A549 (cell line): ENCODE data around the gene HS6ST3. TPM values are rescaled to one million over a fixed set of nuclear protein-coding genes. Genes with fewer than 3 reads are reported as not detected.

Source experiments
- ATAC-seq, 2 experiments: fragments of 200-7000 bp in 1 of 2; fragments of >200 bp in 1 of 2; cut with Nextera tagmentation in 1 of 2; cut with Tn5 transposase in 1 of 2; 3 replicates each; pipeline versions ENCODE4 v1.8.0 to v1.9.1; 2018 to 2020; ENCODE audit warnings: mild to moderate bottlenecking in 1 of 2, moderate library complexity in 1 of 2
- CTCF ChIA-PET: fragments of 300-600 bp; sonication (Branson Sonifier 250); formaldehyde crosslinking; extraction: SDS; loops from one replicate; lab custom pipeline; 2021; ENCODE audit warnings: antibody characterized with exemption, inconsistent platforms; lab: Yijun Ruan, JAX
- POLR2A ChIA-PET: fragments of 350-600 bp; formaldehyde crosslinking; extraction: SDS; loops from one replicate; lab custom pipeline; 2021; ENCODE audit warnings: antibody characterized with exemption, inconsistent platforms; lab: Yijun Ruan, JAX
- DNase-seq, 2 experiments: peaks; one replicate each; pipeline versions ENCODE4 v3.0.0 to v3.0.0-alpha.2; 2011 to 2016; ENCODE audit warnings: low read depth in 1 of 2, low spot score in 1 of 2
- FAIRE-seq: peaks from 2 replicates; lab custom pipeline; 2011; peaks lifted over from hg19 to GRCh38; lab: Jason Lieb, UNC
- H3K27ac ChIP-seq, 2 experiments: fragments of >200 bp; sonication (Bioruptor Twin); formaldehyde crosslinking; 3 replicates each; pipeline ENCODE4 v1.5.1; 2016 to 2017
- H3K4me1 ChIP-seq: fragments of >200 bp; sonication (Bioruptor Twin); formaldehyde crosslinking; 3 replicates; pipeline ENCODE4 v1.6.1; 2016
- H3K4me2 ChIP-seq: fragments of >200 bp; sonication (Bioruptor Twin); formaldehyde crosslinking; 3 replicates; pipeline ENCODE4 v1.6.1; 2016
- H3K4me3 ChIP-seq: fragments of >200 bp; sonication (Bioruptor Twin); formaldehyde crosslinking; 3 replicates; pipeline ENCODE4 v1.5.1; 2016
- H3K9me3 ChIP-seq: fragments of >200 bp; sonication (Bioruptor Twin); formaldehyde crosslinking; 3 replicates; pipeline ENCODE4 v1.6.1; 2016
- FOSL2 ChIP-seq, 2 experiments: fragments of 450-650 bp in 1 of 2; fragments of >200 bp in 1 of 2; sonication (Bioruptor Twin) in 1 of 2; formaldehyde crosslinking; IDR thresholded peaks; 2 replicates each; pipeline versions ENCODE4 v1.5.0 to v1.6.1; 2016 to 2020; ENCODE audit warnings: mild to moderate bottlenecking in 1 of 2, moderate library complexity in 1 of 2
- JUN ChIP-seq, 2 experiments: fragments of >200 bp; sonication (Bioruptor Twin); formaldehyde crosslinking; IDR thresholded peaks; 2 replicates in 1 of 2; 3 replicates in 1 of 2; pipeline ENCODE4 v1.6.1; 2016 to 2017
- KDM5A ChIP-seq: fragments of 200-600 bp; sonication (generic); IDR thresholded peaks from 2 replicates; pipeline ENCODE4 v1.6.1; 2016; ENCODE audit warnings: antibody characterized with exemption, mild to moderate bottlenecking
- MAZ ChIP-seq: fragments of 150-350 bp; IDR thresholded peaks from 2 replicates; pipeline ENCODE4 v1.6.1; 2014; ENCODE audit warnings: antibody characterized with exemption, low read depth, low read length, borderline replicate concordance
- NFE2L2 ChIP-seq: fragments of 150-350 bp; conservative IDR thresholded peaks from 2 replicates; pipeline ENCODE4 v1.6.1; 2014; ENCODE audit warnings: low read length
- NR3C1 ChIP-seq: fragments of >200 bp; sonication (Bioruptor Twin); formaldehyde crosslinking; IDR thresholded peaks from 3 replicates; pipeline ENCODE4 v1.6.1; 2017
- POLR2A ChIP-seq: IDR thresholded peaks from 2 replicates; pipeline ENCODE4 v1.6.1; 2012; ENCODE audit warnings: mild to moderate bottlenecking, low read length
- RCOR1 ChIP-seq: fragments of 150-350 bp; IDR thresholded peaks from 2 replicates; pipeline ENCODE4 v1.6.1; 2014; ENCODE audit warnings: antibody characterized with exemption, low read length, low read depth
- SREBF2 ChIP-seq: fragments of 450-650 bp; IDR thresholded peaks from 2 replicates; pipeline ENCODE4 v1.6.1; 2014; ENCODE audit warnings: mild to moderate bottlenecking, moderate library complexity
- TP53 ChIP-seq: fragments of 250-450 bp; sonication (Bioruptor Pico); IDR thresholded peaks from 2 replicates; pipeline ENCODE4 v1.5.0; 2021; ENCODE audit warnings: mild to moderate bottlenecking, moderate library complexity
- ZC3H11A ChIP-seq: fragments of 450-650 bp; IDR thresholded peaks from 2 replicates; pipeline ENCODE4 v1.6.1; 2014; ENCODE audit warnings: antibody characterized with exemption, mild to moderate bottlenecking
- ZNF302 ChIP-seq: fragments of 250-450 bp; sonication (Bioruptor Pico); IDR thresholded peaks from 2 replicates; pipeline ENCODE4 v1.9.0; 2021; ENCODE audit warnings: inconsistent platforms, mild to moderate bottlenecking, moderate library complexity
- ZSCAN20 ChIP-seq: fragments of 250-450 bp; sonication (Bioruptor Pico); IDR thresholded peaks from 2 replicates; pipeline ENCODE4 v1.8.0; 2022; ENCODE audit warnings: mild to moderate bottlenecking, moderate library complexity
- WGBS: methylation state at CpG from one replicate; pipeline ENCODE4 v1.1.6; 2017; ENCODE audit errors: missing lambda C conversion rate; 5-methylcytosine and 5-hydroxymethylcytosine counted together
- polyA plus RNA-seq, 4 experiments: library from polyadenylated mRNA; depleted of rRNA in 3 of 4; stranded (reverse); fragments of >200 nt; fragmentation: RNase III in 1 of 4; extraction: RNeasy Plus Mini Kit Qiagen cat#74134 plus additional on column Dnase treatment in 1 of 4; gene quantifications; 2 replicates in 3 of 4; 3 replicates in 1 of 4; pipeline ENCODE4 v1.2.3, GENCODE V29; 2011 to 2017
- TF ChIP-seq, protein P1 (sequence below): fragments of 450-650 bp; IDR thresholded peaks from 2 replicates; pipeline ENCODE4 v1.6.1; 2014; ENCODE audit warnings: antibody characterized with exemption
- TF ChIP-seq, protein P2 (sequence below): IDR thresholded peaks from 2 replicates; pipeline ENCODE4 v1.6.1; 2012
- TF ChIP-seq, protein P3 (sequence below): fragments of >200 bp; sonication (Bioruptor Twin); formaldehyde crosslinking; IDR thresholded peaks from 2 replicates; pipeline ENCODE4 v1.6.1; 2016
- TF ChIP-seq, protein P4 (sequence below): fragments of 150-350 bp; IDR thresholded peaks from 2 replicates; pipeline ENCODE4 v1.6.1; 2014; ENCODE audit warnings: low read depth, mild to moderate bottlenecking, low read length
- TF ChIP-seq, protein P5 (sequence below): fragments of 250-450 bp; sonication (Bioruptor Pico); IDR thresholded peaks from 2 replicates; pipeline ENCODE4 v1.5.0; 2021; ENCODE audit warnings: mild to moderate bottlenecking, moderate library complexity, borderline replicate concordance
- TF ChIP-seq, protein P6 (sequence below): fragments of >200 bp; sonication (Bioruptor Twin); formaldehyde crosslinking; IDR thresholded peaks from 3 replicates; pipeline ENCODE4 v1.5.1; 2016

The HS6ST3 gene
- polyA plus RNA-seq, 2 of the 4 experiments (the other 2 are of a cell fraction): not detected

DNA sequence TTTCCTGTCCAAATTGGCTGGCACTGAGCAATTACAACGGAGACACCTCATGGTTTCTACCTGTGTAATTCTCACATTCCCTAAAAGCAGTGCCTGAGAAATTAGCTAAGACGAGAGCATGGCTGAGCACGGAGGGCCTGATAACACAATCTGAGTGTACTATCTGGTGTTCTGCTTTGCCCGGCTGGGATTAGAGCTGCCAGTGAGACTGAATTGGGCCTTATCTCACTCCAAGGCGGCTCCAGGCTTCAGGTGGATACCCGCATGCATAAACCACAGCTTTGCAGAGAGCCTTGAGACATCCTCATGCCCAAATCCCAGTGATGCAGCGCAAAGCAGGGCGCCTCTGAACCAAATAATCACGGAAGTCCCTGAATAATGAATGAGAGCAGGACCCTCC, 732.1 kb downstream of the HS6ST3 start:
- no peak for DNase-seq
- no peak overlapping the region for H3K4me3 ChIP-seq
- FAIRE-seq: no peak
- no peaks in the 10 kb centered on the region for H3K9me3 ChIP-seq
- H3K4me2 ChIP-seq: peak overlapping the region; percentile 37; the same call in 2 of the 3 replicates
- ATAC-seq: no peak
- ChIA-PET CTCF (interaction anchor here (2.5 kb wide), 1 partner anchor 802 kb away, joined by 5 read pairs; no protein-coding TSS in a partner anchor), POLR2A (no interaction called here)
- H3K27ac ChIP-seq: no peak overlapping the region
- H3K4me1 ChIP-seq: no peaks in the 10 kb centered on the region
- TF ChIP-seq ZNF302: no peak
- no peak for TF ChIP-seq NR3C1
- TF ChIP-seq ZC3H11A: no peak
- TF ChIP-seq SREBF2: no peak
- 37% methylated on average over 9 of the region's 9 CpGs for WGBS

DNA sequence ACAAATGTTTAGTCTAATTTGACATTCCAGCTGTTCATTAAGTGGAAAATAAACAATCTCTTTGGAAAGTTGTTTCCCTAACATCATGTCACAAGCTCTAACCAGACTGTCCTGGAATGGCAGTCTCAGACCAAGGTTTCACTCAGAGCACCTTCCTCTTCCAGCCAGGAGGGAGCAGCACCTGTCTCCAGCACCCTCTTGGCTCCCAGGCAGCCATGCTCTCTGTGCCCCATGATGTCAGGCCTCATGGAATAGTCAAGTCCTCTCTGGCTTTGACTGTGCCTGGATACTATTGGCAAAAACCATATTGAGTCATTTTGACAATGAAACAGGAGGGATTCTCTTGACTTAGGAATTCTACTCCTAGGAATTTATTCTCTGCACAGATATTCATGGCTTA, 733.0 kb downstream of the HS6ST3 start:
- ATAC-seq (peak; percentile 82 to 94), FAIRE-seq (no peak), DNase-seq (peak; percentile 4 to 40)
- no peaks in the 10 kb centered on the region for H3K4me1 ChIP-seq
- H3K27ac ChIP-seq: no peak overlapping the region
- ChIA-PET CTCF (interaction anchor here (2.5 kb wide), 1 partner anchor 803 kb away, joined by 5 read pairs; no protein-coding TSS in a partner anchor), POLR2A (no interaction called here)
- H3K4me3 ChIP-seq: no peak overlapping the region
- H3K9me3 ChIP-seq: no peaks in the 10 kb centered on the region
- TF ChIP-seq, protein P1, sequence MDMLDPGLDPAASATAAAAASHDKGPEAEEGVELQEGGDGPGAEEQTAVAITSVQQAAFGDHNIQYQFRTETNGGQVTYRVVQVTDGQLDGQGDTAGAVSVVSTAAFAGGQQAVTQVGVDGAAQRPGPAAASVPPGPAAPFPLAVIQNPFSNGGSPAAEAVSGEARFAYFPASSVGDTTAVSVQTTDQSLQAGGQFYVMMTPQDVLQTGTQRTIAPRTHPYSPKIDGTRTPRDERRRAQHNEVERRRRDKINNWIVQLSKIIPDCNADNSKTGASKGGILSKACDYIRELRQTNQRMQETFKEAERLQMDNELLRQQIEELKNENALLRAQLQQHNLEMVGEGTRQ: no peak
- H3K4me2 ChIP-seq: peak overlapping the region; percentile 37; the same call in 1 of the 3 replicates

DNA sequence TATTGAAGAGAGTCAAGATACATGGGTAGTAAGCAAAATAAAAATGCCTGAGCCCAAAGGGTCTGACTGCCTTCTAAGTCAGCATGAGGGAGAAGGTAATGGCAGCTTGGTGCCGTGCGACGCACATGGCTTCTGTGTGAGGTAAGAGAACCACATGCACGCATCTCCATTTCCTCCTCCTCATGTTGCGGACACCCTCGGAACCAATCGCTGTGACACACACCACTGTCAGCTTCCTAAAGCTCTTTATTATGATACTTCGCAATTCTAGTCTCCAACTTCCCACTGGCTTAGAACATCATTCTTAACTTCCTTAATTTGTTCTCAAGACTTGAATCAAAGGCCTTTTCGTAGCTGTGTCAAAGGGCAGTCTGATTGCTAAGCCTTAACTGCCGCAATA, 734.2 kb downstream of the HS6ST3 start:
- no peak for DNase-seq
- ChIA-PET POLR2A (no interaction called here), CTCF (no interaction called here)
- ATAC-seq: no peak
- FAIRE-seq: no peak
- H3K4me3 ChIP-seq: no peak overlapping the region
- H3K27ac ChIP-seq: no peak overlapping the region
- H3K4me2 ChIP-seq: no peak overlapping the region
- no peaks in the 10 kb centered on the region for H3K9me3 ChIP-seq
- H3K4me1 ChIP-seq: no peaks in the 10 kb centered on the region
- 50% methylated on average over 10 of the region's 10 CpGs for WGBS
- TF ChIP-seq KDM5A (no peak), ZNF302 (no peak), NFE2L2 (no peak), ZC3H11A (no peak), TP53 (no peak)
- TF ChIP-seq, protein P2, sequence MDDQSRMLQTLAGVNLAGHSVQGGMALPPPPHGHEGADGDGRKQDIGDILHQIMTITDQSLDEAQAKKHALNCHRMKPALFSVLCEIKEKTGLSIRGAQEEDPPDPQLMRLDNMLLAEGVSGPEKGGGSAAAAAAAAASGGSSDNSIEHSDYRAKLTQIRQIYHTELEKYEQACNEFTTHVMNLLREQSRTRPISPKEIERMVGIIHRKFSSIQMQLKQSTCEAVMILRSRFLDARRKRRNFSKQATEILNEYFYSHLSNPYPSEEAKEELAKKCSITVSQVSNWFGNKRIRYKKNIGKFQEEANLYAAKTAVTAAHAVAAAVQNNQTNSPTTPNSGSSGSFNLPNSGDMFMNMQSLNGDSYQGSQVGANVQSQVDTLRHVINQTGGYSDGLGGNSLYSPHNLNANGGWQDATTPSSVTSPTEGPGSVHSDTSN: no peak

DNA sequence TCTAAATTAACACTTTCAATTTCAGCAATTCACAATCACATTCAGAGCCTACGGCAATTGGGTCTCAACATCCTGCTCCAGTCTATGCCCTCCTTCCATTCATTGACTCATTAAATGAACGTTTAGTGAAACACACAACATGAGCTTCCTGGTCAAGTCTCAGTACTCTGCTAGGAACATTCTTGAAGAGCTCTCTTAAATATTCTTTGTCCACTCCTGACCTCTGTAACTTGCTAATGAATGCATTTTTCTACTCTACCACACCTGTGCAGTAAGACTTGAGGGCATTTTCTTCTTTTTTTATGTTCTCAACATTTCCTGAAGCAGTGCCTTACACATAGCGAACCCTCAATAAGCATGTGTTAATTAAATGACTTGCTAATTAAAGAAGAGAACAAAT, 735.7 kb downstream of the HS6ST3 start:
- CTCF ChIA-PET: no interaction called here
- FAIRE-seq: no peak
- TF ChIP-seq SREBF2 (no peak), RCOR1 (no peak), POLR2A (no peak), JUN (IDR thresholded peaks at IDR 0.05) (no peak), TP53 (no peak), MAZ (no peak), NR3C1 (no peak), FOSL2 (IDR thresholded peaks at IDR 0.05) (no peak), FOSL2 (CRISPR knock-in tag; IDR thresholded peaks at IDR 0.05) (no peak), ZSCAN20 (no peak), KDM5A (no peak)
- TF ChIP-seq, protein P3, sequence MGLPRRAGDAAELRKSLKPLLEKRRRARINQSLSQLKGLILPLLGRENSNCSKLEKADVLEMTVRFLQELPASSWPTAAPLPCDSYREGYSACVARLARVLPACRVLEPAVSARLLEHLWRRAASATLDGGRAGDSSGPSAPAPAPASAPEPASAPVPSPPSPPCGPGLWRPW: no peak
- TF ChIP-seq, protein P1: no peak
- TF ChIP-seq, protein P4, sequence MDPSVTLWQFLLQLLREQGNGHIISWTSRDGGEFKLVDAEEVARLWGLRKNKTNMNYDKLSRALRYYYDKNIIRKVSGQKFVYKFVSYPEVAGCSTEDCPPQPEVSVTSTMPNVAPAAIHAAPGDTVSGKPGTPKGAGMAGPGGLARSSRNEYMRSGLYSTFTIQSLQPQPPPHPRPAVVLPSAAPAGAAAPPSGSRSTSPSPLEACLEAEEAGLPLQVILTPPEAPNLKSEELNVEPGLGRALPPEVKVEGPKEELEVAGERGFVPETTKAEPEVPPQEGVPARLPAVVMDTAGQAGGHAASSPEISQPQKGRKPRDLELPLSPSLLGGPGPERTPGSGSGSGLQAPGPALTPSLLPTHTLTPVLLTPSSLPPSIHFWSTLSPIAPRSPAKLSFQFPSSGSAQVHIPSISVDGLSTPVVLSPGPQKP: no peak
- TF ChIP-seq, protein P2: no peak
- TF ChIP-seq, protein P5, sequence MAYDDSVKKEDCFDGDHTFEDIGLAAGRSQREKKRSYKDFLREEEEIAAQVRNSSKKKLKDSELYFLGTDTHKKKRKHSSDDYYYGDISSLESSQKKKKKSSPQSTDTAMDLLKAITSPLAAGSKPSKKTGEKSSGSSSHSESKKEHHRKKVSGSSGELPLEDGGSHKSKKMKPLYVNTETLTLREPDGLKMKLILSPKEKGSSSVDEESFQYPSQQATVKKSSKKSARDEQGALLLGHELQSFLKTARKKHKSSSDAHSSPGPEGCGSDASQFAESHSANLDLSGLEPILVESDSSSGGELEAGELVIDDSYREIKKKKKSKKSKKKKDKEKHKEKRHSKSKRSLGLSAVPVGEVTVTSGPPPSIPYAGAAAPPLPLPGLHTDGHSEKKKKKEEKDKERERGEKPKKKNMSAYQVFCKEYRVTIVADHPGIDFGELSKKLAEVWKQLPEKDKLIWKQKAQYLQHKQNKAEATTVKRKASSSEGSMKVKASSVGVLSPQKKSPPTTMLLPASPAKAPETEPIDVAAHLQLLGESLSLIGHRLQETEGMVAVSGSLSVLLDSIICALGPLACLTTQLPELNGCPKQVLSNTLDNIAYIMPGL (CRISPR knock-in tag): no peak
- TF ChIP-seq, protein P6, sequence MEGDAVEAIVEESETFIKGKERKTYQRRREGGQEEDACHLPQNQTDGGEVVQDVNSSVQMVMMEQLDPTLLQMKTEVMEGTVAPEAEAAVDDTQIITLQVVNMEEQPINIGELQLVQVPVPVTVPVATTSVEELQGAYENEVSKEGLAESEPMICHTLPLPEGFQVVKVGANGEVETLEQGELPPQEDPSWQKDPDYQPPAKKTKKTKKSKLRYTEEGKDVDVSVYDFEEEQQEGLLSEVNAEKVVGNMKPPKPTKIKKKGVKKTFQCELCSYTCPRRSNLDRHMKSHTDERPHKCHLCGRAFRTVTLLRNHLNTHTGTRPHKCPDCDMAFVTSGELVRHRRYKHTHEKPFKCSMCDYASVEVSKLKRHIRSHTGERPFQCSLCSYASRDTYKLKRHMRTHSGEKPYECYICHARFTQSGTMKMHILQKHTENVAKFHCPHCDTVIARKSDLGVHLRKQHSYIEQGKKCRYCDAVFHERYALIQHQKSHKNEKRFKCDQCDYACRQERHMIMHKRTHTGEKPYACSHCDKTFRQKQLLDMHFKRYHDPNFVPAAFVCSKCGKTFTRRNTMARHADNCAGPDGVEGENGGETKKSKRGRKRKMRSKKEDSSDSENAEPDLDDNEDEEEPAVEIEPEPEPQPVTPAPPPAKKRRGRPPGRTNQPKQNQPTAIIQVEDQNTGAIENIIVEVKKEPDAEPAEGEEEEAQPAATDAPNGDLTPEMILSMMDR: no peak

More for the DNA sequence above, 735.7 kb downstream of the HS6ST3 start:
- Histone ChIP-seq H3K4me1 (no peaks in the 10 kb centered on the region), H3K4me2 (no peak overlapping the region), H3K27ac (no peak overlapping the region), H3K4me3 (no peak overlapping the region), H3K9me3 (no peaks in the 10 kb centered on the region)
- DNase-seq (no peak), ATAC-seq (no peak)
- POLR2A ChIA-PET: no interaction called here
- 37% methylated on average over 3 of the region's 3 CpGs for WGBS
